Osteoblast (primary cell): Measurements from ENCODE around the gene GPATCH4. TPM values are rescaled to one million over a fixed set of nuclear protein-coding genes. Genes with fewer than 3 reads are reported as not detected.
A peak's percentile ranks its signal among the peaks of the same experiment; 100 is the strongest.

Source experiments
- DNase-seq: peaks from one replicate; pipeline ENCODE4 v3.0.0; 2011; ENCODE audit warnings: low spot score, mixed read lengths; ENCODE audit not compliant: insufficient read length; ENCODE audit errors: missing footprints
- H2AFZ ChIP-seq: 2 replicates; pipeline ENCODE4 v1.6.0; 2011; ENCODE audit warnings: mild to moderate bottlenecking, low read length
- H3K27ac ChIP-seq: 2 replicates; pipeline ENCODE4 v1.5.1; 2011; ENCODE audit warnings: mild to moderate bottlenecking, low read depth, low read length, moderate library complexity
- H3K27me3 ChIP-seq: 2 replicates; pipeline ENCODE4 v1.6.0; 2012; ENCODE audit warnings: mild to moderate bottlenecking, control low read depth, inconsistent platforms, low read length, moderate library complexity; ENCODE audit not compliant: insufficient read depth
- H3K36me3 ChIP-seq: 2 replicates; pipeline ENCODE4 v1.5.1; 2011; ENCODE audit warnings: mild to moderate bottlenecking, low read length, control low read depth, moderate library complexity; ENCODE audit not compliant: insufficient read depth
- H3K4me1 ChIP-seq: 2 replicates; pipeline ENCODE4 v1.5.1; 2011; ENCODE audit warnings: mild to moderate bottlenecking, low read length, control low read depth, moderate library complexity; ENCODE audit not compliant: insufficient read depth
- H3K4me2 ChIP-seq: 2 replicates; pipeline ENCODE4 v1.6.0; 2011; ENCODE audit warnings: mild to moderate bottlenecking, low read length; ENCODE audit not compliant: insufficient read depth
- H3K4me3 ChIP-seq: fragments of 200-600 bp; sonication (generic); 3 replicates; pipeline ENCODE4 v1.5.1; 2012; ENCODE audit warnings: mild to moderate bottlenecking, low read length, inconsistent platforms; ENCODE audit not compliant: insufficient read depth
- H3K79me2 ChIP-seq: 2 replicates; pipeline ENCODE4 v1.6.0; 2012; ENCODE audit warnings: mild to moderate bottlenecking, low read length, control low read depth, inconsistent platforms; ENCODE audit not compliant: insufficient read depth
- H3K9me3 ChIP-seq: 2 replicates; pipeline ENCODE4 v1.5.1; 2011; ENCODE audit warnings: low read depth, low read length, control low read depth
- H4K20me1 ChIP-seq: 2 replicates; pipeline ENCODE4 v1.6.0; 2012; ENCODE audit warnings: mild to moderate bottlenecking, low read length, control low read depth; ENCODE audit not compliant: insufficient read depth
- CTCF ChIP-seq: IDR thresholded peaks from 2 replicates; pipeline ENCODE4 v1.5.1; 2011; ENCODE audit warnings: mild to moderate bottlenecking, low read depth, low read length, moderate library complexity; ENCODE audit errors: extremely low read depth
- total RNA-seq: library from RNA; depleted of rRNA; stranded (reverse); fragments of >200 nt; gene quantifications from 2 replicates; pipeline ENCODE4 v1.2.3, GENCODE V29; 2012

The GPATCH4 gene
- total RNA-seq, 1 donor, result 8.0 TPM

DNA sequence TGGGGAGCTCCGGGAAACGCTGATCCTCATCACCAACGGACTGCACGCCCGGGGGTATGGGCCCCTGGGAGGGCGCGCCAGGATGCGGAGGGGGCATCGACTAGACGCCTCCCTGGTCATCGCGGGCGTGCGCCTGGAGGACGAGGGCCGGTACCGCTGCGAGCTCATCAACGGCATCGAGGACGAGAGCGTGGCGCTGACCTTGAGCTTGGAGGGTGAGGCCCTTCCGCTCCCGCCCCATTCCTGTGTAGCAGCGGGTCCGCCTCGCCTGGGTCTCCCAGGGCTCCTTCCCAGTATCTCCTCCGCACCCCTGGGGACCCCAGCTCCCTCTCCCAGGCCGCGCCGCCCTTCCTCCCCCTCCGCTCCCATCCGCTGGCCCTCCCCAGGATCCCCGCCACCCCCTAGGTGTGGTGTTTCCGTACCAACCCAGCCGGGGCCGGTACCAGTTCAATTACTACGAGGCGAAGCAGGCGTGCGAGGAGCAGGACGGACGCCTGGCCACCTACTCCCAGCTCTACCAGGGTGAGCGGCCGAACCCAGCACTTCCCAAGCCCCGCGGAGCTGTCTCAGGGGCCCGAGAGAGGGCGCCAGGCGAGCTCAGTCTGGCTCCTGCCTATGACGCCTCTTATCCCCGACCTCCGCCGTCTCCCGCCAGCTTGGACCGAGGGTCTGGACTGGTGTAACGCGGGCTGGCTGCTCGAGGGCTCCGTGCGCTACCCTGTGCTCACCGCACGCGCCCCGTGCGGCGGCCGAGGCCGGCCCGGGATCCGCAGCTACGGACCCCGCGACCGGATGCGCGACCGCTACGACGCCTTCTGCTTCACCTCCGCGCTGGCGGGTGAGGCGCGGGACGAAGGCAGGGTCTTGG lies 22.9 kb upstream of the GPATCH4 start:
- peak overlapping the region; percentile 22 for H2AFZ ChIP-seq
- DNase-seq, result peak; percentile 93
- no peaks in the 10 kb centered on the region for H4K20me1 ChIP-seq
- H3K27me3 ChIP-seq, result peaks cover 62% of the 10 kb centered on the region
- H3K4me1 ChIP-seq, result no peaks in the 10 kb centered on the region
- H3K9me3 ChIP-seq, result no peaks in the 10 kb centered on the region
- H3K27ac ChIP-seq, result no peak overlapping the region
- H3K4me2 ChIP-seq, result peak overlapping the region; percentile 61
- no peaks in the 10 kb centered on the region for H3K79me2 ChIP-seq
- H3K36me3 ChIP-seq, result no peaks in the 10 kb centered on the region
- peak; percentile 25 for TF ChIP-seq CTCF
- peak overlapping the region; percentile 40 for H3K4me3 ChIP-seq

DNA sequence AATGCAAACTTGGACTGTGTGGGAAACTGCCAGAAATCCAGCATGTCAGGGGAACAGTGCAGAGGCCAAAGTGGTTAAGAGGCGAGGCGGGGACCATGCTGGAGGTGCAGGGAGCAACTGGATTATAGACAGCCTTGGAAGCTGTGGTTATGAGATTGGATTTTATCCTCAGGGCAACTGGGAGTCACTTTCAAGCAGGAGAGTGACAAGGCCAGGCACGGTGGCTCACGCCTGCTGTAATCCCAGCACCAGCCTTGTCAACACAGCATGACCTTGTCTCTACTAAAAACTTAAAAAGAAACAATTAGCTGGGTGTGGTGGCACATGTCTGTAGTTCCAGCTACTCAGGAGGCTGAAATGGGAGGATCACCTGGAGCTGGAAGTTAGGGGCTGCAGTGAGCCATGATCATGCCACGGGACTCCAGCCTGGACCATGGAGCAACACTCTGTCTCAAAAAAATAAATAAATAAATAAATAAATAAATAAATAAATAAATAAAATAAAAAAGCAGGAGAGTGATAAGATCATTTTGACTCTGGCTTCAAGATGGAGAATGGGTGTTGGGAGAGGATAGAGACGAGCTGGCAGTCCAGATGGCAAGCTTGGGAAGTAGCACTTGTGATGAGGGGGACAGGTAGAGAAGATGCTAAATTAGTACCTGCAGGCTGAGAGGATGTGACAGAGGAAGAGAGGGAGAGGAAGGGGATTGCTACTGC lies 21.5 kb upstream of the GPATCH4 start:
- Histone ChIP-seq H4K20me1 (no peaks in the 10 kb centered on the region), H3K27me3 (peaks cover 63% of the 10 kb centered on the region), H3K4me1 (no peaks in the 10 kb centered on the region), H2AFZ (no peak overlapping the region), H3K36me3 (no peaks in the 10 kb centered on the region), H3K4me3 (no peak overlapping the region), H3K79me2 (no peaks in the 10 kb centered on the region), H3K9me3 (no peaks in the 10 kb centered on the region), H3K27ac (no peak overlapping the region), H3K4me2 (no peak overlapping the region)
- TF ChIP-seq CTCF, result no peak
- DNase-seq, result no peak

- H3K4me1 ChIP-seq, result peaks cover 8% of the 10 kb centered on the region
- no peaks in the 10 kb centered on the region for H4K20me1 ChIP-seq
- peaks cover 52% of the 10 kb centered on the region for H3K27me3 ChIP-seq
- H2AFZ ChIP-seq, result no peak overlapping the region
- no peak for TF ChIP-seq CTCF
- DNase-seq, result no peak
- no peak overlapping the region for H3K4me2 ChIP-seq
- no peaks in the 10 kb centered on the region for H3K9me3 ChIP-seq
- no peak overlapping the region for H3K27ac ChIP-seq
- no peaks in the 10 kb centered on the region for H3K79me2 ChIP-seq
- no peaks in the 10 kb centered on the region for H3K36me3 ChIP-seq
- no peak overlapping the region for H3K4me3 ChIP-seq
Measured at GRCh38 chr1:156619582-156619955, 18.3 kb upstream of the GPATCH4 start.
